ENCODE data around the gene NMT1. TPM values are rescaled to one million over a fixed set of nuclear protein-coding genes. Genes with fewer than 3 reads are reported as not detected.

Gene NMT1
- total RNA-seq, 1 donor from 2014 or later: 81.9 TPM

- H3K4me3 ChIP-seq (ENCODE audit: low read depth, low read length): no peak overlapping the region
- no peak for TF ChIP-seq CTCF (conservative IDR thresholded peaks at IDR 0.05; ENCODE audit: low read depth, low read length)
- no peak for DNase-seq (ENCODE audit: low read depth)
Measured at GRCh38 chr17:45081047-45081703, 20.1 kb downstream of the NMT1 start.

- no peak overlapping the region for H3K4me3 ChIP-seq (ENCODE audit: low read depth, low read length)
- no peak for DNase-seq (ENCODE audit: low read depth)
- no peak for TF ChIP-seq CTCF (conservative IDR thresholded peaks at IDR 0.05; ENCODE audit: low read depth, low read length)
Measured at GRCh38 chr17:45086391-45086790, 25.3 kb downstream of the NMT1 start.

- no peak for TF ChIP-seq CTCF (conservative IDR thresholded peaks at IDR 0.05; ENCODE audit: low read depth, low read length)
- no peak for DNase-seq (ENCODE audit: low read depth)
- no peak overlapping the region for H3K4me3 ChIP-seq (ENCODE audit: low read depth, low read length)
Measured at GRCh38 chr17:45086865-45087503, 25.9 kb downstream of the NMT1 start.

- no peak overlapping the region for H3K4me3 ChIP-seq (ENCODE audit: low read depth, low read length)
- no peak for DNase-seq (ENCODE audit: low read depth)
- TF ChIP-seq CTCF (conservative IDR thresholded peaks at IDR 0.05; ENCODE audit: low read depth, low read length): no peak
Measured at GRCh38 chr17:45087504-45087975, 26.4 kb downstream of the NMT1 start.

GRCh38 chr17:45087978-45088377, 26.9 kb downstream of the NMT1 start:
- H3K4me3 ChIP-seq (ENCODE audit: low read depth, low read length): no peak overlapping the region
- no peak for TF ChIP-seq CTCF (conservative IDR thresholded peaks at IDR 0.05; ENCODE audit: low read depth, low read length)
- no peak for DNase-seq (ENCODE audit: low read depth)

- DNase-seq (ENCODE audit: low read depth): no peak
- no peak overlapping the region for H3K4me3 ChIP-seq (ENCODE audit: low read depth, low read length)
- no peak for TF ChIP-seq CTCF (conservative IDR thresholded peaks at IDR 0.05; ENCODE audit: low read depth, low read length)
Measured at GRCh38 chr17:45088741-45089140, 27.6 kb downstream of the NMT1 start.

- TF ChIP-seq CTCF (conservative IDR thresholded peaks at IDR 0.05; ENCODE audit: low read depth, low read length): no peak
- no peak overlapping the region for H3K4me3 ChIP-seq (ENCODE audit: low read depth, low read length)
- DNase-seq (ENCODE audit: low read depth): no peak
Measured at GRCh38 chr17:45090711-45091110, 29.6 kb downstream of the NMT1 start.

Data from epithelial cell of proximal tubule (primary cell).